Caki2 (cell line): Measurements from ENCODE around the gene ALCAM. TPM values are rescaled to one million over a fixed set of nuclear protein-coding genes. Genes with fewer than 3 reads are reported as not detected.

Experiments
- DNase-seq: peaks from one replicate; pipeline ENCODE4 v3.0.0-alpha.2; 2015; ENCODE audit warnings: low read depth
- in situ Hi-C: cut with HindIII; loops from 2 replicates; pipeline ENCODE4 v1.10.0; 2016; ENCODE audit warnings: low sequenced_read_pairs, low pct_unique_long_range_greater_than_20kb, mixed read lengths
- total RNA-seq: library from RNA; depleted of rRNA; stranded (reverse); fragments of >200 nt; shearing (Covaris generic); gene quantifications from 2 replicates; pipeline ENCODE4 v1.2.3, GENCODE V29; 2014; ENCODE audit warnings: low replicate concordance; rRNA removed

The ALCAM gene
- total RNA-seq = 46.9 and 49.9 TPM in 2 replicates

DNA sequence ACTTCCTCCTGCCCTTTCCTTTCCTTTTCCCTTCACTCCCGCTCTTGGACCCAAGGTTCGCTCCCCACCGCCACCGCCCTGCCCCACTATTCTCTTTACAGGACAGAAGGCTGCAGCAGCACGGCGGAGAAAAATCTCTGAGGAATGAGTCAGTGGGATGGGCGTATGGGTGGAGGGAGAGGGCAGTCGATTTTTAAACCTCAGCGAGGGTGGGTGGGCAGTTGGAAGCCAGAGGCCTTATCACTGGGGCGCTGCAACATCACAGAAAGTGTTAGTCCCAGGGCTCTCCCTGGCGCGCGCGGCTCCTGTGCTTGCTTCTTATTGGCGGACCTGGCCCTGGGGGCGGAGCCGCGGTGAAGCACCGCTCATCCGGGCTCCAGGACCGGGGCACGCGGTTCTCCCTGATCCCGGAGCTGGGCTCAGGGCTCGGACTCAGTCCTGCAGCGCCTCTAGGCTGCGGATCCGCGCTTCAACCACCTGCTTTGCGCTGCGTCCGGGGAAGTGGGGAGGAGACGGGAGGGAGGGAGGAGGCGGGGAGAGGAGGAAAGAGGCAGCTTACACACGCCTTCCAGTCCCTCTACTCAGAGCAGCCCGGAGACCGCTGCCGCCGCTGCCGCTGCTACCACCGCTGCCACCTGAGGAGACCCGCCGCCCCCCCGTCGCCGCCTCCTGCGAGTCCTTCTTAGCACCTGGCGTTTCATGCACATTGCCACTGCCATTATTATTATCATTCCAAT lies at the start of gene ALCAM:
ALCAM (plus strand) TSS at position 584 of the 737 bp plus-strand sequence.
- in situ Hi-C loops = no loop called here
- DNase-seq = peak; percentile 98

- in situ Hi-C loops = no loop called here
- DNase-seq = no peak
Measured at GRCh38 chr3:105317841-105318240, 48.9 kb upstream of the ALCAM start.

DNA sequence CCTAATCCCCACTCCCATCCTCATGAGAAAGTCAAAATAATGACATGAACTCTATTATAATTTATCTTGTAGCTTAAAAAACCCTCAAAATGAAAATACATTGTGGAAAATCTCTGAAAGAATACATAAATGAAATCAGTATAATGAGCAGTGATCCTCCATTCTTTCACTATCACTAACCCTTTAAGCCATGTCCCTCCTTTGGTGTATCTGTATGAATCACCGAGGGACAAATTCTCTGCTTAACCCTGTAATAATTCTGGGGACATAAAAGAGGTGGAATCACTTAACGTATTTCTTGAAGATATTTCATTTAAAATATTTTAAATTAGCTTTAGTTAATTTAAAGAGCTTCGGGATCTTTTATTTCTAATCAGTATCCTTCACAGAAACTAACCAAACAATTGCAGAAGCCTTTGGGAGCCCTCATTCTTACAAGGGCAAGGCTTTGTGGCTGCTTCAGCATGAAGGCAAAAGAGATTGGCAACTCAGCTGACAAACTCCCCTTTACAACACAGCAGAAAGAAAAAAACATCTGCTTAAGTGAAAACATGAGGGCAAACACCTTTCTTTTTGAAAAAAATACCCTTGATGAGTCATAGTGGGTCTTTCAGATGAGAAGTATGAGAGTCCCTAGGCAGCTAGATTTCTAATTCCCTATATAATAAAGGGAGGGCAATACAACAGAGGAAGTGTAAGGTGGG lies 44.0 kb upstream of the ALCAM start:
- DNase-seq = no peak
- in situ Hi-C loops = no loop called here

DNA sequence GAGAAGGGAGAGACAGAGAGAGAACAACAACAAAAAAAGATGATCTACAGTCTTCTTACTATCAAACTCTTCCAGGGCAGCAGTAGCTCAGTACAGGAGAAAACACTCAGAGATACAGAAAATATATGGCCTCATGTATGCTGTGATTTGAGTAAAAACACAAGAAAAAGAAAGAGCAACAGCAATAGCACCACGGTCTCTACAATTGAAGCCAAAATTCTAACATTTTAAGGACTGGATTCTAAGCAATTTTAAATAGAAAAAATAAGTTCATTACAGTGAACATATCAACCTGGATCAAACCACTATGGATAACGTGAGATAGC lies 43.5 kb upstream of the ALCAM start:
- in situ Hi-C loops = no loop called here
- DNase-seq = no peak

GRCh38 chr3:105324951-105325350 lies 41.8 kb upstream of the ALCAM start:
- DNase-seq = no peak
- in situ Hi-C loops = no loop called here

DNA sequence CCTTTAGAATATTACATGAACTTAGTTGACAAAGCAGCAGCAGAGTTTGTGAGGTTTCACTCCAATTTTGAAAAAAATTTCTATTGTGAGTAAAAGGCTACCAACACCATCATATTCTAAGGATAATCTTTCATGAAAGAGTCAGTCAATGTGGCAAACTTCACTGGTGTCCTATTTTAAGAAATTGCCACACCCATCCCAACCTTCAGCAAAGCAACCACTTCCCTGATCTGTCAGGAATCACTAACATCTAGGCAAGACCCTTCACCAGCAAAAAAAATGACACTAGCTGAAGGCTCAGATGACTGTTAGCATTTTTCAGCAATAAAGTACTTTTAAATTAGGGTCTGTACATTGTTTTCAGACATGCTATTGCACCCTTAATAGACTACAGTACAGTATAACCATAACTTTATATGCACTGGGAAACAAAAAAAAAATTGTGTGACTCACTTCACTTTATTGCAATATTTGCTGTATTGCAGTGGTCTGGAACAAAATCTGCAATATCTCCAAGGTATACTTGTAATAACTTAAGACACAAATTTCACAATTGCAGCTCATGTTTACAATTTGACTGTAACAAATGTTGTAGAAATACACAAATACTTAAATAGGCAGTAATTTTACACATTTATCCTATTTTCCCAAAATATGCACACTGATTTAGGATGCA lies 38.9 kb upstream of the ALCAM start:
- in situ Hi-C loops = no loop called here
- no peak for DNase-seq

- DNase-seq = no peak
- in situ Hi-C loops = no loop called here
Measured at GRCh38 chr3:105328338-105328730, 38.4 kb upstream of the ALCAM start.

DNA sequence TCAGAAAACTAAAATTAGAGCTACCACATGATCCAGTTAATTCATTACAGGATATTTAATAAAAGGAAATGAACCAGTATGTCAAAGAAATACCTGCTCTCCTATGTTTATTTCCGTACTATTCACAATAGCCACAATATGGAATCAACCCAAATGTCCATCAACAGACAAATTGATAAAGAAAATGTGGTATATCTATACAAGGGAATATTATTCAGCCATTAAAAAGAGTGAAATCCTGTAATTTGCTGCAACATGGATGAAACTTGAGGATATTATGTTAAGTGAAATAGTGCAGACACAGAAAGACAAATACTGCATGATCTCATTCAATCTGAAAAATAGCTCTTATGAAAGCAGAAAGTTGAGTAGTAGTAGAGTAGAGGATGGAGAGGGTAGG lies 33.7 kb upstream of the ALCAM start:
- no peak for DNase-seq
- in situ Hi-C loops = no loop called here

DNA sequence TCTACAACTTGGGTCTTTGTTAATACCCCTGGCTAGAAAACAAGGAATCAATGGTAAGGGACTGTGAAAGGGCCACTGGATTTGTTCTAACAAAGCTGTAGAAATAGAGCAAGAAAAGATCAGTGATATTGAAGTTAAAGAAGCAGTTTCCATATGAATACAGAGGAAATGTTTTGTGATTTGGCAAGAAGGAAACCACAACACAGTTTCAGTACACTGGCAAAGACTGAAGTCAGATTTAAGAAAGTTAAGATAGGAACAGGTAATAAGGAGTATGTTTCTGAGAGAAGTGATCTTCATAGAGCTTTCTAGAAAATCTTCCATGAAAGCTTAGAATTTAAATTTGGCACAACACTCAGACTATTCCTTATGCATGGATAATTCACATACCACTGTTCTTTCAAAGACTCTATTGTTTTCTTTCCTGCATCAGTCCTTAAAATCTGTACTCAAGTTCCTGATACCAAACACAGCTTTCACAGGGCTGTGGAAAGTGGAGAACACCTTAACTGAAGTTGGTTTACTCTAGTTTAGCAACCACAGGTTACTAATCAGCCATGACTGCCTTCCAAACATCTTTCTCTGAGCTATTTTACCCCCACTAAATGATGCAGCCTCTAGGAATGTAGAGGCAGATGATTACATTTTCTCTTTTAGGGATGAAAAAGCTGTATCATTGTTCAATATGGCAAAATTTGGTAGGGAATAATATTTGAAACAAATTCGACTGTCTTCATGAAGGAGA lies 32.4 kb upstream of the ALCAM start:
- no peak for DNase-seq
- in situ Hi-C loops = no loop called here

DNA sequence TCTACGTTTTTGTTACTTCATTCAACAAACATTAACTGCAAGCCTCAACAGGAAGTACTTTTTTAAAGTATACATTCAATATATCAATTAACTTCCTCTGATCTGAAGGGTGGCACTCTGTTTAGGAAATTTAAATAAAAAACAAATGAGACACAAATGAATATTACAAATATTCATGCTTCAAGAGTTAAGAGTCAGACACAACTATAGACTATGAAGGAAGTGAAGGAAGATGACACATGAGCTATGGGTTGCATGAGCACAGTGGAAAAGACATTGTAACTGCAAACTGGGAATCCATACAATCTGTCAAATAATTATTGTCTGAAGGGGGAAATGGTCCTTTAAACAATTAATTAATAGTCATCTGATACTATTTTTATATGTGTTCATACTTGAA lies 26.8 kb upstream of the ALCAM start:
- no peak for DNase-seq

GRCh38 chr3:105343991-105344390 lies 22.7 kb upstream of the ALCAM start:
- DNase-seq = no peak
- in situ Hi-C loops = no loop called here

More for the DNA sequence above, 26.8 kb upstream of the ALCAM start:
- in situ Hi-C loops = no loop called here

- no peak for DNase-seq
- in situ Hi-C loops = no loop called here
Measured at GRCh38 chr3:105345156-105345555, 21.6 kb upstream of the ALCAM start.

GRCh38 chr3:105347625-105348302 lies 18.9 kb upstream of the ALCAM start:
- no peak for DNase-seq
- in situ Hi-C loops = no loop called here

- in situ Hi-C loops = no loop called here
- no peak for DNase-seq
Measured at GRCh38 chr3:105348307-105348706, 18.4 kb upstream of the ALCAM start.

GRCh38 chr3:105349684-105350387 lies 16.9 kb upstream of the ALCAM start:
- in situ Hi-C loops = no loop called here
- DNase-seq = no peak

- in situ Hi-C loops = no loop called here
- DNase-seq = no peak
Measured at GRCh38 chr3:105351821-105352220, 14.9 kb upstream of the ALCAM start.

DNA sequence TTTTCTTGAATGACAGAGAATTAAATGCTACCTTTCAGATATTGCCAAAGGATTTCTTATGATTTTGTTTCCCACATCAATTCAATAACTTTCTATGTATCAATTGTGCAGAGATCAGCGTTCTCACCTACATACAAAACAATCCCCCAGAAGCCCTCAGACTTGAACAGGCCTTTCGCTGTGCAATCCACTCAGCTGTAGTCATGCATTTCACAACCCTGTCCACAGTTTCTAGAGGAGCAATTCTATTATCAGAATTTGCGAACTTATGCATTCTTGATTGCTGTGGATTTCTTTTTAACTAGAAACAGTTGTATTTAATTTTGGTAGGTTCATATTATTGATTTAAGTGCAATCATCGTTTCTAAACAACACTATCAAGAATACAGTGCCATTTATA lies 13.7 kb upstream of the ALCAM start:
- no peak for DNase-seq
- in situ Hi-C loops = no loop called here
